ENCODE data around the gene SCN11A. TPM values are rescaled to one million over a fixed set of nuclear protein-coding genes. Genes with fewer than 3 reads are reported as not detected.
"Not testable (repeated sequence)": the region's sequence is repeated elsewhere in the genome, so short reads cannot be mapped to it uniquely, and the experiment has no call there.

SCN11A gene
- total RNA-seq, 2 donors from 2014 or later: 0.09 to 0.21 TPM

- peaks cover 12 to 20% of the 10 kb centered on the region in 2 donors for H3K36me3 Mint-ChIP-seq
- ATAC-seq (peak; percentile 75 to 96), DNase-seq (ENCODE audit: low spot score in 2 of 2) (no peak)
- peak overlapping the region; percentile 74 to 91 for H3K27ac Mint-ChIP-seq
- peaks cover 0 to 7% of the 10 kb centered on the region in 2 donors for H3K9me3 Mint-ChIP-seq
These were observed 31.0 kb upstream of the SCN11A start for GRCh38 chr3:39082666-39083313.

GRCh38 chr3:39080026-39080425 lies 28.3 kb upstream of the SCN11A start:
- ATAC-seq (no peak), DNase-seq (ENCODE audit: low spot score in 2 of 2) (no peak)
- Mint-ChIP-seq H3K27ac (peak overlapping the region in 1 of 2 donors; percentile 41), H3K9me3 (peaks cover 0 to 7% of the 10 kb centered on the region in 2 donors), H3K36me3 (peaks cover 5 to 31% of the 10 kb centered on the region in 2 donors)

- DNase-seq (ENCODE audit: low spot score in 2 of 2) (no peak), ATAC-seq (no peak)
- peaks cover 0 to 7% of the 10 kb centered on the region in 2 donors for H3K9me3 Mint-ChIP-seq
- peaks cover 5 to 36% of the 10 kb centered on the region in 2 donors for H3K36me3 Mint-ChIP-seq
- no peak overlapping the region for H3K27ac Mint-ChIP-seq
These were observed 27.8 kb upstream of the SCN11A start for GRCh38 chr3:39079530-39079929.

GRCh38 chr3:39075910-39076309 lies 24.2 kb upstream of the SCN11A start:
- no peak for ATAC-seq
- Mint-ChIP-seq H3K36me3 (peaks cover 0 to 30% of the 10 kb centered on the region in 2 donors), H3K27ac (peak overlapping the region in 1 of 2 donors; percentile 57), H3K9me3 (no peaks in the 10 kb centered on the region)
- no peak for DNase-seq (ENCODE audit: low spot score in 2 of 2)

- peaks cover 4 to 15% of the 10 kb centered on the region in 2 donors for H3K36me3 Mint-ChIP-seq
- DNase-seq (ENCODE audit: low spot score in 2 of 2) (no peak), ATAC-seq (no peak)
These were observed 16.8 kb upstream of the SCN11A start for GRCh38 chr3:39068556-39068955.

GRCh38 chr3:39067286-39067685 lies 15.5 kb upstream of the SCN11A start:
- Mint-ChIP-seq H3K27ac (no peak overlapping the region), H3K36me3 (peaks cover 4 to 7% of the 10 kb centered on the region in 2 donors), H3K9me3 (no peaks in the 10 kb centered on the region)
- DNase-seq (ENCODE audit: low spot score in 2 of 2): no peak
- ATAC-seq: no peak

More at GRCh38 chr3:39068556-39068955, 16.8 kb upstream of the SCN11A start:
- H3K27ac Mint-ChIP-seq: no peak overlapping the region
- no peaks in the 10 kb centered on the region for H3K9me3 Mint-ChIP-seq

GRCh38 chr3:39065197-39065596 lies 13.5 kb upstream of the SCN11A start:
- DNase-seq (ENCODE audit: low spot score in 2 of 2): no peak
- Mint-ChIP-seq H3K9me3 (no peaks in the 10 kb centered on the region), H3K36me3 (peaks cover 0 to 1% of the 10 kb centered on the region in 2 donors), H3K27ac (peak overlapping the region in 1 of 2 donors; percentile 28)
- ATAC-seq: peak in 1 of 2 donors; percentile 70

GRCh38 chr3:39064646-39065045 lies 12.9 kb upstream of the SCN11A start:
- Mint-ChIP-seq H3K27ac (peak overlapping the region in 1 of 2 donors; percentile 28), H3K36me3 (no peaks in the 10 kb centered on the region), H3K9me3 (no peaks in the 10 kb centered on the region)
- ATAC-seq: no peak
- DNase-seq (ENCODE audit: low spot score in 2 of 2): no peak

- Mint-ChIP-seq H3K36me3 (peaks cover 0 to 4% of the 10 kb centered on the region in 2 donors), H3K9me3 (no peaks in the 10 kb centered on the region), H3K27ac (no peak overlapping the region)
- DNase-seq (ENCODE audit: low spot score in 2 of 2): no peak
- ATAC-seq: peak in 1 of 2 donors; percentile 58
These were observed 11.4 kb upstream of the SCN11A start for GRCh38 chr3:39063143-39063542.

GRCh38 chr3:39062180-39062579 lies 10.4 kb upstream of the SCN11A start:
- H3K9me3 Mint-ChIP-seq: no peaks in the 10 kb centered on the region
- no peak overlapping the region for H3K27ac Mint-ChIP-seq
- DNase-seq (ENCODE audit: low spot score in 2 of 2) (no peak), ATAC-seq (no peak)
- H3K36me3 Mint-ChIP-seq: peaks cover 0 to 6% of the 10 kb centered on the region in 2 donors

- H3K9me3 Mint-ChIP-seq; H3K36me3 Mint-ChIP-seq; ATAC-seq; H3K27ac Mint-ChIP-seq; DNase-seq (ENCODE audit: low spot score in 2 of 2): not testable (repeated sequence)
These were observed 9.5 kb upstream of the SCN11A start for GRCh38 chr3:39061228-39061627.

GRCh38 chr3:39056151-39056550 lies 4.4 kb upstream of the SCN11A start:
- ATAC-seq: no peak
- H3K27ac Mint-ChIP-seq: no peak overlapping the region

GRCh38 chr3:39053696-39054095 lies 2.0 kb upstream of the SCN11A start:
- H3K9me3 Mint-ChIP-seq: peaks cover 0 to 4% of the 10 kb centered on the region in 2 donors
- DNase-seq (ENCODE audit: low spot score in 2 of 2): no peak

More at GRCh38 chr3:39056151-39056550, 4.4 kb upstream of the SCN11A start:
- peaks cover 9 to 11% of the 10 kb centered on the region in 2 donors for H3K36me3 Mint-ChIP-seq
- H3K9me3 Mint-ChIP-seq: no peaks in the 10 kb centered on the region
- DNase-seq (ENCODE audit: low spot score in 2 of 2): no peak

GRCh38 chr3:39052583-39052982 lies 839 bp upstream of the SCN11A start:
- peak overlapping the region; percentile 91 to 99 for H3K27ac Mint-ChIP-seq
- H3K36me3 Mint-ChIP-seq: peaks cover 5 to 9% of the 10 kb centered on the region in 2 donors
- peaks cover 0 to 4% of the 10 kb centered on the region in 2 donors for H3K9me3 Mint-ChIP-seq
- DNase-seq (ENCODE audit: low spot score in 2 of 2) (no peak), ATAC-seq (no peak)

More at GRCh38 chr3:39053696-39054095, 2.0 kb upstream of the SCN11A start:
- peaks cover 9 to 11% of the 10 kb centered on the region in 2 donors for H3K36me3 Mint-ChIP-seq
- H3K27ac Mint-ChIP-seq: no peak overlapping the region
- no peak for ATAC-seq

- Mint-ChIP-seq H3K9me3 (peaks cover 0 to 4% of the 10 kb centered on the region in 2 donors), H3K27ac (peak overlapping the region in 1 of 2 donors; percentile 82), H3K36me3 (peaks cover 5 to 9% of the 10 kb centered on the region in 2 donors)
- peak in 1 of 2 donors; percentile 10 for ATAC-seq
- no peak for DNase-seq (ENCODE audit: low spot score in 2 of 2)
These were observed 1.7 kb downstream of the SCN11A start for GRCh38 chr3:39050029-39050428.

- DNase-seq (ENCODE audit: low spot score in 2 of 2) (no peak), ATAC-seq (peak; percentile 84 to 91)
- H3K9me3 Mint-ChIP-seq: peaks cover 5 to 7% of the 10 kb centered on the region in 2 donors
- peaks cover 0 to 7% of the 10 kb centered on the region in 2 donors for H3K36me3 Mint-ChIP-seq
- H3K27ac Mint-ChIP-seq: no peak overlapping the region
These were observed 13.6 kb downstream of the SCN11A start for GRCh38 chr3:39038165-39038564.

- ATAC-seq: no peak
These were observed 22.2 kb downstream of the SCN11A start for GRCh38 chr3:39029556-39029955.

GRCh38 chr3:39028546-39028945 lies 23.2 kb downstream of the SCN11A start:
- Mint-ChIP-seq H3K36me3 (no peaks in the 10 kb centered on the region), H3K9me3 (no peaks in the 10 kb centered on the region), H3K27ac (no peak overlapping the region)
- DNase-seq (ENCODE audit: low spot score in 2 of 2) (no peak), ATAC-seq (no peak)

More at GRCh38 chr3:39029556-39029955, 22.2 kb downstream of the SCN11A start:
- Mint-ChIP-seq H3K36me3 (no peaks in the 10 kb centered on the region), H3K27ac (no peak overlapping the region), H3K9me3 (no peaks in the 10 kb centered on the region)
- DNase-seq (ENCODE audit: low spot score in 2 of 2): no peak
